Posterior cingulate gyrus (tissue), 11 donors: ENCODE results near the gene KAZALD1.
"Not testable (repeated sequence)": the region's sequence is repeated elsewhere in the genome, so short reads cannot be mapped to it uniquely, and the experiment has no call there.

Experiments
- DNase-seq, 10 donors: peaks; one replicate each; pipeline versions ENCODE4 v3.0.0 to v3.0.0-alpha.2; 2020 to 2021; ENCODE audit warnings: mixed read lengths in 3 of 10
- intact Hi-C: fragments of 100-400 bp; cut with DNase I; formaldehyde crosslinking; loops from one replicate; pipeline ENCODE4 v1.15.1; 2023

Gene KAZALD1

DNA sequence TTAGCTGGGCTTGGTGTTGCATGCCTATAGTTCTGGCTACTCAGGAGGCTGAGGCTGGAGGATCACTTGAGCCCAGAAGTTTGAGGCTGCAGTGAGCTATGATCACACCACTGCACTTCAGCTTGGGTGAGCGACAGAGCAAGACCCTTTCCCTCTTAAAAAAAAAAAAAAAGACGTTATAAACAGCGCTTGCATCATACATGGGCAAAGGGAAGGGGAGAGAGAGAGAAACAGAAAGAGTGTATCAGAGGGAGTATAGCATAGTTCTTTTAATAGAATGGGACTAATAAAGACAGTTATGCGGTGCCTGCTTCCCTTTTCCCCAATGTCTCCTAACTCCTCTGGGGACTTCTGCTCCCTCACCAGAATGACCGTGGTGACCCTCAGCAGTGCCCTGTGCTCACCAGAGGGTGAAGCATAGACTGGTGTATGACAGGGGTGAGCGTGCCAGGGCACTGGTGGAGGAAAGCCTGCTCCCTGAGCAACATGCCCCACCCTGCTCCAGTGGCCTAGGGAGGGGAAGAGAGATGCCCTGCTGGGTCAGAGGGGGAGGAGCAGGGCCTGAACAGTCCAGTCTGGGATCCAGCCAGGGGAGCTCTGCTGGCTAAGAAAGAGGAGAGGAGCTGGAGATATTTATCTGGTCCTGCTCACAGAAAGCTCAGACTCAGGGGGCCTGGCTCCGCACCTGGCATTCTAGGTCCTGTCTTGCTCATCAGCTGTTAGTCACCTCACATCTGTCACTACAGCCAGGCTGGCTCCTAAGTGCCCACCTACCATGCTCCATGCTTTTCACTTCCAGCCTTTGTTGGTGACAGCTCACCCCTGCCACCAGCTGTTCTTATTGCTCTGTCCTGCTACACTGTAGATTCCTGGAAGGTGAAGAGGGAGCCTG lies 33.1 kb upstream of the KAZALD1 start:
- peak in 1 of 10 donors; percentile 23 for DNase-seq
- intact Hi-C loops, result no loop called here

DNA sequence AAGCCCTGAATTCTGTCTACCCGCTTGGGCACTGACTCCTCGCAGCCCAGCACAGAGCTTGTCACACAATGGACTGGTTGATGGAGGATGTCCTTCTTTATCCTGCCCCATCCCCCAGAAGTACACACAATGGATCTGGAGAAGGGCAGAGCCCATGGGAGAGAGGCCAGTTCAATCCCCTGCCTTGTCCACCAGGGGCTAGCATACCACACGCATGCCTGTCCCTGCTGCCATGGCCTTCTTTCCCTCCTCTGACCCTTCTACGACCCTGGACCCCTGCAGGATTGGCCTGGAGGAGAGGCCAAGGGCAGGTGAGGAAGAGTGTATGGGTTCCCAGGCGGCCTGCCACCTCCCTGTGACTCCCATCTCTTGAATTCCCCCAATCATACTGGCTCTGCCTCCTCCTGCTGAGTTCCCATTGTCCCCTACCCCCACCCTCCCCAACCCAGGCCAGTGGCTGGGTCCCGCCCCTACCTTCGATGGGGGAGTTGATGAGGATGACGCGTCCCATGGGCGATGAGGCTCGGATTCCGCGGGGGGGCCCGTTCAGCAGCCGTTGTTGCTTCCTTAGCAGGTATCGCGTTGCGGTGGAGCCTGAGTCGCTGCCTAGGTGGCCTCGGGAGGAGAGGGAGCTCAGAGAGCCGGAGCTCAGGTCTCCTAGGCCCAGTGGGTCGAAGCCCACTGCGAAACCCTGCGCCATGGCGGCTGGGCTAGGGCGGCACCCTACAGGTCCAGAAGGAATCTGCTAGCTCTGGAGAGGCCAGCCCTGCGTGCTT lies 32.1 kb upstream of the KAZALD1 start:
- peak in 2 of 10 donors; percentile 83 to 85 for DNase-seq
- intact Hi-C loops, result no loop called here

DNA sequence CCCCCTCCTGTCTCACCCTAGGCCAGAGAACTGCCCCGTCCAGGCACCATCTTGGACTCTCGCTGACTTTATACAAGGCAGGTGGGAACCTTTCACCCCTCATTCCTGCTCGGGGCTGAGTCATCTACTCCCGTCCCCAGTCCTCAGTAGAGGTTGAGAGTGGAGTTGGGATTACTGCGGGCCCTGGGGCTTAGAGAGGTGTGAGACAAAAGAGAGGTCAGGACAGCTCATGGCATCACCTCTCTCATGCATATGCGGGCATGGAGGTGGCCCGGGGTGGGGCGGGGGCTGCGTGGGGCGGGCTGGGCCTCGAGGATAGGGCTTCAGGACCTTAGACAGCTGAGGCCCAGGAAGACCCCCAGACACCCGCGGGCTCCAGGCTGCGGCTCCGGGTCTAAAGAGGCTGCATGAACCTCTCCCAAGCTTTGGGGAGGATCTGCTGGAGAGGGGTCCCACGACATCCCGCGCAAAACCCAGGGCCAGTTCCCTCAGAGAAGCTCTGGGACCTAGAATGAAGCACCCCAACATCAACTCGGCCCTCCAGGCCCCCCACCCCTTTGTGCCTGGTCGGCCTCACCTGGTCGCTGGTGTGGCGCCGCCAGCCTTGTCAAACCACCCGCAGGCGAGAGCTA lies 31.2 kb upstream of the KAZALD1 start:
- intact Hi-C loops, result no loop called here

DNA sequence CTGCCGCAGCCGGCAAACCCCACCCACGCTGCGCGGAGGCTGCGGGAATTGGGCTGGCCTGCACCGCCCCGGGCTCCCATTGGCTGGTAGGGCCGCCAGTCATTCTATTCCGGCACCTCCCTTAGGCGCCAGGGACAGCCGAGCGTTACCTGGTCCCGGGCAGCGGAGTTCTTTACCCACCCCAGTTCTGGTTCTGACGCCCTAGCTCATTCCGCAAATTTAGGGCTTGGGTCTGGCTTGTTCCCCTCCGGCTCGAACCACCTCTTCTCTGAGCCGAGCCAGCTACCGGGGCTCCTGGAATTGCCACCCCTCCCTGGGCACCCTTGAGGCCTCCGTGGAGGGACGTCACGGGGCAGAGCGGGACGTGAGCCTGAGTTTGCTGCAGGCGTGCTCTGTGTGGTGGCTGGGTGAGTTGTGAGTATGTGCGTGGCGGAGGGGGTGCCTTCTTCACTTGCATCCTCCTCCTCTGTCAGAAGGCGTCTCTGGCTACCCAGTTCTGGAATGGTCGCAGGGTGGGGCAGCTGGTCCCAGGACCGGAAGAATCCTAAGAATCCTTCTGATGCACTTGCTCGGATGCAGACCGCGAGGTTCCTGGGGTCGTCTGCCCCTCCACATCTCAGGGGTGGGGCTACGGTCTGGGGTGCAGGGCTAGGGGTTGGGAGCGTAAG lies 30.5 kb upstream of the KAZALD1 start, which contains the start of the genes PDZD7 and SFXN3:
TSS of gene PDZD7 (minus strand) at position 2 of the 668 bp plus-strand sequence. CDS start 910 bp downstream, outside the sequence.
TSS of gene SFXN3 (plus strand) at position 107 of the 668 bp plus-strand sequence. CDS start 3,461 bp downstream, outside the sequence.
- intact Hi-C loops, result no loop called here
- peak; percentile 96 to 100 (median 98) for DNase-seq

More for the DNA sequence above, 31.2 kb upstream of the KAZALD1 start:
- DNase-seq, result peak in 1 of 10 donors; percentile 82

DNA sequence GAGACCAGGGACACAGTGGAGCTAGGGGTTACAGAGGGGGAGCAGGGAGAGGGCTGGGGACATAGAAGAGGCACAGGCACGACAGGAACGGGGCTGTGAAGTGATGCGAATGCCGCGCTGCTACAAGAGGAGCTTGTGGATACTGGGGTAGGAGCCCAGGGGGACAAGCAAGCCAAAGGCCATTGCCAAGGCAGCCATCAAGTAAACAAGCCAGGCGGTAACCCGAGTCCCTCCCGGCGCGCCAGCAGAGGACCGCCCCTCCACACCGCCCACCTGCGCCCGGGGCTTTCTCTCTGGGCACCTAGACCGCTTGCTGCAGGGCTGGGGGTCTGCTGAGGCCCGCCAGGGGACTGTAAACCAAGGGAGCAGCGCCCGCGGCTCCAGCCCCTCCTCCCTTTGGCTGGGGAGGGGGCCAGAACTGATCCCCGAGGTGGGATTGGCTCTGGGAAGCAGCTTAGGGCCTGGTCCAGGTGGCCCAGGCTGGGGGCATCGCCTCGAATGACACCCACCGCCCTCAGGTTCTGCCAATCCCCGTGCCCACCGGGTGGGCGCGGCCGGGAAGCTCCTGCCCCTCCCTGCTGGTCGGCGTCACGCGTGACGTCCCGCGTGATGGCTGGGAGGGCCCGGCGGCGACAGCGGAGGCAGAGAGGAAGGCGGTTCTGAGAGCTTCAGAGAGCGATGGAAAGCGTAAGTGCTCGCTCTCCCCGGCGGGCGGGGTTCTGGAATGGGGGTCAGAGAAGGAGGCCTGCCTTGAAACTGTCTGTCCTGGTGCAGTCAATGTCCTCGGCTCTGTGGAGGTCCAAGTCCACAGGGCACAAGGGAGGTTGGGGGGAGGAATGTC lies 29.8 kb upstream of the KAZALD1 start:
- peak; percentile 81 to 97 (median 90) for DNase-seq
- intact Hi-C loops, result no loop called here

DNA sequence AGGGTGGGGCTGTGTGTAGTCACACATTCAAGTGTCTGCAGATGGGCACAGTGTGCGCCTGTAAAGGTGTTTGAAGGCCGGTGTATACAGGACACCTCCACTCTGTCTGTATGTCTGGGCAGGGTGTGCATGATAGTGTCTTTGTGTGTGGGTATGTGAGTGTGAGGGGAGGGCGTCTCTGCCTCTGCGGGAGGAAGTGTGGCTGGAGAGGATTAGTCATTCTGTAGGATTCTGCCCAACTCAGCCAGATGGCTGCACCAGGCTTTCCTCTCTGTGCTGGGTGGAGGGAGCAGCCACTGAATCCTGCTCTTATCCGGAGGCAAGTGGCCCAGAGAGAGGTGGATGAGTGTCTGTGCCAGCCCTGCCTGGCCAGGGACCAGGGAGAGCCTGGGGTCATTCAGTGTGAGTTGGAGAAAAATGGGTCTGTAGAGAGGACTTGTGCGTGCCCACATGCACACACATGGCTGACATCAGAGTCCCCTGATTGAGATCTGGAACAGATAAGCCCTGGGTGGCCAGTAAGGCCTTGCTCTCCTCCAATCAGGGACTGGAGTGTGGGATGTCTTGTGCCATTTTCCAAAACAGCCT lies 29.1 kb upstream of the KAZALD1 start:
- peak; percentile 53 to 96 (median 66) for DNase-seq
- intact Hi-C loops, result no loop called here

DNA sequence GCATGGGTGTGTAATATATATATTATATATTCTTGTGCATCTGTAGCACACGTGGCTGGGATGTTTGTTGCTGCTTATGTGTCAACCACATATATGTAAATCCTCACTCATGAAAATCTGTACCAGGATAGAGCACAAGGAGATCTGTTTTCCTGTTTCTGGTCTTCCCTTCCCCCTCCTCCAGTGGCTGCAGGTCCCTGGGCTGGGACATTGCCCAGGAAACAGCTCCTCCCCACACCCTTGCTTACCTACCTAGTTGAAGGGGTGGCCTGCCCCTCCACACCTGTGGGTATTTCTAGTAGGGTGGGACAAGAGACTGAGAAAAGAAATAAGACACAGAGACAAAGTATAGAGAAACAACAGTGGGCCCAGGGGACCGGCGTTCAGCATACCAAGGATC lies 28.5 kb upstream of the KAZALD1 start:
- intact Hi-C loops, result no loop called here
- DNase-seq, result peak in 1 of 10 donors; percentile 24

DNA sequence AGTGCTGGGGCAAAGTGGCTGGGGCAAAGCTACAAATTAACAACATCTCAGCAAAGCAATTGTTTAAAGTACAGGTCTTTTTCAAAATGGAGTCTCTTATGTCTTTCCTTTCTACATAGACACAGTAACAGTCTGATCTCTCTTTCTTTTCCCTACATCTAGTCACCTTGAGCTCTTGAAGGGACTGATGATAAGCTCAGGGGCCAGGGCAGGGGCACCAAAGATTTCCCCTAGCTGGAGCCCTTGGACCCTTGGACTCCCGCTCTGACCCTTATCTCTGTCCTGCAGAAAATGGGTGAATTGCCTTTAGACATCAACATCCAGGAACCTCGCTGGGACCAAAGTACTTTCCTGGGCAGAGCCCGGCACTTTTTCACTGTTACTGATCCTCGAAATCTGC lies 27.4 kb upstream of the KAZALD1 start:
- intact Hi-C loops, result not testable (repeated sequence)
- DNase-seq, result peak in 2 of 10 donors; percentile 21 to 34

DNA sequence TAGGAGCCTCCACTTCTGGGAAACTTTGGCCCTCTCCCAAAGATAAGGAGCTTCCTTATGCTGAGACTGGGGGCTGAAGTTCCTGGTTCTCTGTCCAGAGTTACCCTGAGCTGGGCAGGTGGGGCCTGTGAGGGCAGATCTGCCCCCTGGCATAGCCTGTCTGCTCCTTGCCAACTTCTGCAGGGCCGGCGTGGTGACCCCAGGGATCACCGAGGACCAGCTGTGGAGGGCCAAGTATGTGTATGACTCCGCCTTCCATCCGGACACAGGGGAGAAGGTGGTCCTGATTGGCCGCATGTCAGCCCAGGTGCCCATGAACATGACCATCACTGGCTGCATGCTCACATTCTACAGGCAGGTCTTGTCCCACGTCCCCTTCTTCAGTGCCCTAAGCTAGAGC lies 26.5 kb upstream of the KAZALD1 start:
- peak in 2 of 10 donors; percentile 51 to 77 for DNase-seq
- intact Hi-C loops, result no loop called here

DNA sequence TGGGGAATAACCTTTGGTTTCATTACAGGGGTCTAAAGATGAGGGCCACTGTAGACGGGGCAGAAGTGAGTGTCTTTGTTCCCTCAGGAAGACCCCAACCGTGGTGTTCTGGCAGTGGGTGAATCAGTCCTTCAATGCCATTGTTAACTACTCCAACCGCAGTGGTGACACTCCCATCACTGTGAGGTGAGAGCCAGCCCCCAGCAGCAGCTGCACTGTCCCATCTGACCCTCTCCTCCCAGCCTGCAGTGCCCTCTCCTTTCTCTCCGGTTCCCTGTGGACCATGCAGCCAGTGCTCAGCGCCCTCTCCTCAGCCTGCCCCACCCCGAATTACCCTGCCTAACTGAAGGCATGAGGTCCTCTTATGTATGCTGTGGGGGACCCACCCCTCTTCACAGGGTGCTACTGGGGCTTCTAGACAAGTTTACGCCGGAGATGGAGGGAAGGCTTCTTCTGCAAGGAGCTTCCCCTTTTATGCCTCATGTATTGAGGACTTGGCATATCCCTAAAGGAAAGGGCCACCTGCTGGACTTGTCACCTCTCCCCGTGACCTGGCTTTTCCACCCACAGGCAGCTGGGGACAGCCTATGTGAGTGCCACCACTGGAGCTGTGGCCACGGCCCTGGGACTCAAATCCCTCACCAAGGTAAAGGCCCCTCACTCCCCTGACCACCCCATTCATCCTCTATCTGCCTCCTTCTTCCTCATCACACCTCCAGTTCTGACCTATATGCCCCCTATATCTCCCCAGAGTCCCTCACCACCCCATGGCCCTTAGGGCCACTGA lies 25.7 kb upstream of the KAZALD1 start:
- peak in 2 of 10 donors; percentile 46 to 67 for DNase-seq
- intact Hi-C loops, result no loop called here

DNA sequence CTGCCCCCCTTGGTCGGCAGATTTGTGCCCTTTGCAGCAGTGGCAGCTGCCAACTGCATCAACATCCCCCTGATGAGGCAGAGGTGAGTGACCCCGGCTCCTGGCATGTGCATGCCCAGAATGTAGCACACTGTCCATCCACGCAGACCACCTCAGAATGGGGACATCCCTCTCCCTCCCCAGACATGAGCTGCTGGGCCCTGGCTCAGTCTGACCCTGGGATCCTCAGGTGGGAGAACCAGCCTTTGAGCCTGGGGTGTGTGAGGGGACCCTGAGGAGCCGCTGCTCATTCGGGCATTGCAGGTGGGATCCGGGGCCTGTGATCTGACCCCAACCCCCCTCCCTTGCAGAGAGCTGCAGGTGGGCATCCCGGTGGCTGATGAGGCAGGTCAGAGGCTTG lies 25.1 kb upstream of the KAZALD1 start:
- intact Hi-C loops, result no loop called here
- DNase-seq, result peak in 1 of 10 donors; percentile 55

DNA sequence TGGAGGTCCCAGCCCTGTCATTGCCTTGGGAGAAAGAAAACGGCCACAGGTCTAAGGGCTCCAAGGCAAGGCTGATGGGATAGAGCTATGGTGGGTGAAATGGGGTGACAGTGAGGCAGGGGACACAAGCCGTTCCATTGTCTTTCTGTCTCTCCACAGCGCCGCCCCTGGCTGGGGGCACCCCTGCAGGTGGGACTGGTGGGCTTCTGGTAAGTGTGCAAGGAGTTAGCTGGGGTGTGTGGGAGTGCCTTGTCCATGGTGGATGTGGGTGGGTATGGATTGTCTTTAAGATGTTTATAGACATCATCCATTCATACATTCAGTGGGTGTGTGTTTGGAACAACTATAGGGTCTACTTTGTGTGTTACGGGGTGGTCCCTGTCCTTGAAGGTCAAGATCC lies 23.3 kb upstream of the KAZALD1 start:
- intact Hi-C loops, result no loop called here
- DNase-seq, result peak in 2 of 10 donors; percentile 20 to 38

DNA sequence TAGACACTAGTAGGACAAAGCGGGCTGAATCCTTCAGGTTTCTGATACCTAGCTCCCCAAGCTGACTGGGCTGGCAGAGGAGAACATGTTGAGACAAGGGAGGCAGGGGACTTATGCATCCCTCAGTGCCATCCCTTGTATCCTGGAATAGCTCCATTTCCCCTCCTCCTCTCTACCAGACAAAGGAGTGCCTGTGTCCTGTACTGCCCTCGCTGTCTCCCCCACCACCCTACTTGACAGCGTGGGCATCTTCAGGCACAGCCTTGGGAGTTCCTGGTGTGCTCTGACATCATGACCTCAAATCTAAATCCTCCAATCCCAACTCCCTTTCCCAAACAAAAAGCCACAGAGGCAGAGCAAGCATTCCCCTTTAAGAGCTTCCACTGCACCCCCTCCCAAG lies 21.7 kb upstream of the KAZALD1 start:
- intact Hi-C loops, result loop anchor here (2.0 kb wide), 1 partner anchor 21 kb away; the partner anchor contains the start of gene KAZALD1
- DNase-seq, result peak in 2 of 10 donors; percentile 16 to 45

DNA sequence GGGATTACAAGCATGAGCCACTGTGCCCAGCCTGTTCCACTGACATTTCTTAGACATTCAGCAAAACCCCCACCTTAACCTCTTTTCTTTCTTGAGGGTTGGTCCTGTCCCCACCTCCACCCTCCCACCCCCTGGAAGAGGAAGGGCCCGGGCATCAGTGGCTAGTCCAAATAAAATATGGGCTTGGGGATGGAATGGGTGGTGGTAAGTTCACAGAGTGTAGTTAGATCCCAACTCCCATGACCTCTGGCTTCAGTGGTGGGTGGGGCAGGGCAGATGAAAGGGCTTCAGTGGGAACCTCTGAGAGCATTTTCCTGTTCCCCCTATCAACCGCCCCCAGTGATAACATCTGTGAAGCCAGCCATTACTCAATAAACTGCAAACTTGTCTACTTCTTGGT lies 20.9 kb upstream of the KAZALD1 start:
- DNase-seq, result peak in 2 of 10 donors; percentile 18 to 24
- intact Hi-C loops, result loop anchor here (2.0 kb wide), 1 partner anchor 20 kb away; the partner anchor contains the start of gene KAZALD1

DNA sequence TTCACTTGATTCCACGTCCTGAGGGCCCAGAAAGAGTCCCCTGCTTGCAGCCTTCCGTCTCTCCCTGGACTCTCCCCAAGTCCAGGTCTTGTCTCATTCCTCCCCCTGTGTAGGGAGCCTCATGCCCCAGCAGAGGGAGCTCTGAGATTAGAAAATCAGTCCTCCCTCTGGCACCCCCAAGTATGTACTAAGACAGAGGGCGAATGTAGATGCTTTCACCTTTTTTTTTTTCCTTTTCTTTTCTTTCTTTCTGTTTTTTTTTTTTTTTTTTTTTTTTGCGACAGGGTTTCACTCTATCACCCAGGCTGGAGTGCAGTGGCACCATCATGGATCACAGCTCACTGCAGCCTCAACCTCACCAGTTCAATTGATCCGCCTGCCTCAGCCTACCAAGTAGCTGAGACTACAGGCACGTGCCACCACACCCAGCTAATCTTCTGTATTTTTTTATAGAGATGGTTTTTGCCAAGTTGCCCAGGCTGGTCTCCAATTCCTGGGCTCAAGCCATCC lies 20.5 kb upstream of the KAZALD1 start:
- intact Hi-C loops, result loop anchor here (2.0 kb wide), 1 partner anchor 19 kb away; the partner anchor contains the start of gene KAZALD1
- DNase-seq, result peak; percentile 65 to 96 (median 83)

DNA sequence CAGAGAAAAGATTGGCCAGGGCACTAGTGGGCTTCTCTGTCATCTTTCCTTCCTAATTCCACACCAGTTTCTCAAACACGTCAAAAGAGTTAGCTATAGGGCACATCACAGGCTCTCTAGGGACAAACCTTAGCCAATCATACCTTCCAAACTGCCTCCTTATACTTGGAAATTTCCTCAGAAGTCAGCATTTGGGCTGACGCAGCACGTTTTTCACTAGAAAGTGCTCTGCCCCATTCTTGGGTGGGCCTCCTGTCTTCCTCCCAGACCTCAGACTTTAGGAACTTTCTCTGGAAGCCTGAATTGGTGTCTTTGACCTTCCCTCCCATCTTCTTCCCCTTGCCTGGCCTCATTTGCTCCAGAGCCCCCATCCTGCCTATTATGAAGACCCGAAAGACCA lies 19.7 kb upstream of the KAZALD1 start:
- peak in 1 of 10 donors; percentile 21 for DNase-seq
- intact Hi-C loops, result no loop called here

DNA sequence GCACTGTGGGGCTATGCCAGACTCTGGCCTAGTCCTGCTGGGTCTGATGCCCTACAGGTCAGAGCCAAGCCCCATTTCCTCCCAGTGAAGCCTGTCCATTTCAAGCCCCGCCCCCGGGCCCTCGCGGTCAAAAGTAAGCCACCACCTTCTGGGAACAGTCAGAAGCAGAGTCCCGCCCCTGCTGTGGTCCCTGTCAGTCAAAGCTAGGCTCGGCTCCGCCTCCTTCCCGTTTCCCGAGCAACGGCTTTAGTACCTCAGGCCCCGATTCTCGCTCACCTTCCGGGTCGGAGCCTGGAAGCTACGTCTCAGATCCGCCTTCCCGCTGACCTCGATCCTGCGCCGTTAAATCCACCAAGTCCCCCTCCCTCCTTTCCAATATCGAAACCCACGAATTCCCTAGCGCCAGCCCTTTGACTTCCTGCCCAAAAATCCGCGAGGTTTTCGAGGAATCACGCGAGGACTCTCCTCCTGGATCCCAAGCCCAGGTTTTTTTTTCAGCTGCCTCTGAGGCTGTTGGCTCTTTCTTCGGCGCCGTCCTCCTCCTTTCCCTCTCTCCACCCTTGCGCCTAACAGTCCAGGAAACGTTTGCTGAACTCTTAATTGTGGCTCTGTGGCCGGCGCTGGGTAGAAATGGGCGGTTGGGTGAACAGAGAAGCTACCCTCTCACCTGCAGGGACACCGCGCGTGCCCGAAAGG lies 19.0 kb upstream of the KAZALD1 start:
- DNase-seq, result peak; percentile 70 to 97 (median 86)
- intact Hi-C loops, result no loop called here
